GM21360 (cell line): ENCODE results near the gene PIKFYVE.
"Not testable (repeated sequence)": the region's sequence is repeated elsewhere in the genome, so short reads cannot be mapped to it uniquely, and the experiment has no call there.

Experiments used
- ATAC-seq: cut with Tn5 transposase; IDR thresholded peaks from one replicate; pipeline ENCODE4 v1.9.1; 2021; ENCODE audit warnings: mild to moderate bottlenecking, moderate library complexity; ENCODE audit not compliant: unreplicated experiment

The PIKFYVE gene

DNA sequence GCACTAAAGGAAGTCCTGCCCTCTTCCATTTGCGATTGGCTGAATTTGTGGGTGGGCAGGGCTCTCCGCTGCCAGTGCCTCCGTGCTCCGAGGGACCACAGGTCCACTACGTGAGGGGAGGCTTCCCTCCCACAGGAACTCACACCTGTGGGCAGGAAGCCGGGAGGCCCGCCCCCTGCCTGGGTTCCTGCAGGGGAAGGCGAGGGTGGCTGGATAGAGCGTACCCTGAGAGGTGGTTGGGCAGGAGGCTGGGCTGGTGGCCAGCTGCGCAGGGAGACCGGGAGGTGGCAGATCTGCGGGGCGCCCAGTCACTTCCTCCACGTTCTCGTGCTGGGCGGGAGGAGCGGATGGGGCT, 93.6 kb downstream of the PIKFYVE start:
- no peak for ATAC-seq

DNA sequence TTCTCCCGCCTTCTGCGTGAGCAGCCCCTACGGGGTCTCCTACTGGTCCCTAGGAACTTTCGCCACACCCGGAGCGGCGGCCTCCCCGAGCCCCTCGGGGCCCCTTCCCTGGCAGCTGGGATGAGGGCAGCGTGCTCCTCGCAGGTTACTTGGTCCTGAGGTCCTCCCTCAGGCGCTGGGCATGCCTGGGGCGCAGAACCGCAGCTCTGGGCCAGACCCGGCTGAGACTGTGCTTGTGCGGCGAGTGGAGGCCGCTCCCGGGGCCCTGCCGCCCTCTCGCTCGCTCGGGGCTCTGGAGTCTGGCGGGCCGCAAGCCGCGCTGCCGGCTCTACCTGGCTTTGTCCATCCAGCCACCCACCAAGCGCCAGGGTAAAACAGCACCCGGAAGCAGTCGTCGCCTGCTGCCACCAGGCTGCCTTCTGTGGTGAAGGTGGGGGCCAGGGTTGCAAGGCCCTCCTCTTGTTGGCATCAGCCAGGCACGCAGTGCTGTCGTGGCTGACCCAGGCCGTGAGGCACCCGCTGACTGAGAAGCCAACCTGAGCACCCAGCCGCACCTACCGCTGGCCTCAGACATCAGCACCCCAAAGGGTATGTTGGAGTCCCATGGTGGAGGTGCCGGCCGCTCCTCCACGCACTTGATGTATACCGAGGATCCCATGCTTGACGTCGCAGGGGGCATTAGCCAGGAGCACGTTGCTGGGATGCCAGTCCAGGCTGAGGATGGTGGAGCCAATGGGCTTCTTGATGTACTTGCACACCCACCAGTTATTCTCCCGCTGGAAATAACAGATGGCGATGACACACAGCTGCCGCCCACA, 94.4 kb downstream of the PIKFYVE start:
- ATAC-seq: no peak

DNA sequence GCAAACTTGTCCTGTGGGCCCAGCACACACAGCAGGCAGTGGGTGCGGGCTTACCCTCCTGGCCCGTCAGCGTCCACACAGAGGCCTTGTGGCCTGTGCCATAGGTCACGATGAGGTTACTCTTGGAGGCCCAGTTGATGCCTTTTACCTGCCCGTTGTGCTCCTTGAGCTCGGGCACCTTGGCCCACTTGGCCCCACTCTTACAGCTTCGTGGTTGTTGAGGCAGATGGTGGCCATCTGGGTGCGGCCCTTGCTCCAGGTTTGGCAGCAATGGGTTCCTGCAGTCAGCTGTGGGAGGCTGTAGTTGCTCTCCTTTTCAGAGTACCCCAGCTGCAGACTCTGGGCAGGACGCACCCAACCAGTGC, 95.0 kb downstream of the PIKFYVE start:
- ATAC-seq: no peak

DNA sequence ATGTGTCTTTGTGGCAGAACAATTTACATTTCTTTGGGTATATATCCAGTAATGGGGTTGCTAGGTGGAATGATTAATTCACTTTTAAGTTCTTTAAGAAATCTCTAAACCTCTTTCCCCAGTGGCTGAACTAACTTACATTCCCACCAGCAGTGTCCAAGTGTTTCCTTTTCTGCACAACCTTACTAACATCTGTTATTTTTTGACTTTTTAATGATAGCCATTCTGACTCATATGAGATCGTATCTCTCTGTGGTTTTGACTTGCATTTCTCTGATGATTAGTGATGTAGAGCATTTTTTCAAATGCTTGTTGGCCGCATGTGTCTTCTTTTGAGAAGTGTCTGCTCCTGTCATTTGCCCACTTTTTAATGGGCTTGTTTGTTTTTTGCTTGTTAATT, 97.4 kb downstream of the PIKFYVE start:
- ATAC-seq: peak; percentile 62

DNA sequence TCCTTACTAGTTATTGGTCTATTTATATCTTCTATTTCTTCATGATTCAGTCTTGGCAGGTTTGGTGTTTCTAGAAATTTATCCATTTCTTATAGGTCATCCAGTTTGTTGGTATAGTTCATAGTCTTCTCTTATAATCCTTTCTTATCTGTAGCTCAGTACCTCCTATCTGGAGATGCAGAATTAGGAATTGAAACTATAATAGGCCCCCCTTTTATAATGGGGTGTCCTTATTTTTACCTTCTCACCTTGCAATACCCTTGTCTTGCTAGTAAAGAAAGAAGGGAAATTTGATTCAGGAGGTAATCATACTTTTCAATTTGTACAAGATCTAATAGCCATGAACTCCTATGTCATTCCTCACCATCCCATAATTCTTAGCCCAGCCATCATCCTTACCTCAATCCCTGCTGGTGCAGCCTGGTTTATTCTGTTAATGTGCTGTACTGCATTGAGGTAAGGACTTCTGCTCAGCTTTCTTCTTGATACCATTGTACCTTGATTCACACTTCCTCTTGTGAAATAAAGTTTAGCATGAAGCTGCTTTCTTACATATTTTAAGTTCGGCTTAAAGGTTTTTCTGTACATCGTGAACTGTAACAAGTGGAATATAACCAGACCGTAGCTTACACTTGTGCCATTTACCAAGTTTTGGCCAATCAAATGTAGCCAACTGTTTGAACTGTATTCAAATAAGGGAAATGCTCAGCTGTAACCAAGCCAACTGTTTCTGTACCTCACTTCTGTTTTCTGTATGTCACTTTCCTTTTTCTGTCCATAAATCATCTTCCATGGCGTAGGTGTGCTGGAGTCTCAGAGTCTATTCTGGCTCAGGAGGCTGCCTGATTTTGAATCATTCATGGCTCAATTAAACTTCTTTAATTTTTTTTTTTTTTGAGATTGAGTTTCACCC, 100.4 kb downstream of the PIKFYVE start:
- ATAC-seq: peak; percentile 70

DNA sequence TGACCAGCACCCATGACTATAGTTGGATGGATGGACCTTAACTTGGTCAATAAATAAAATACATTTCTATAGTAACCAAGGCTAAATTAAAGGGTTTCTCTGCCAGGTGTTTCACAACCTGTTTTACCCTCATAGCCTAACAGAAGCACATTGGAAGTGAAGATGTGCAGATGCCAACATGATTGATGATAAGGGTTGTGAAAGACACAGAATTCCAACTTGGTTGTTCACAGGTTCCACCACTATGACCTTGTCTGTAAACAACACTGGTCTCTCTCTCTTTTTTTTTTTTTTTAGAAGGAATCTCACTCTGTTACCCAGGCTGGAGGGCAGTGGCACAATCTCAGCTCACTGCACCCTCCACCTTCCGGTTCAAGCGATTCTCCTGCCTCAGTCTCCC, 103.0 kb downstream of the PIKFYVE start:
- no peak for ATAC-seq

DNA sequence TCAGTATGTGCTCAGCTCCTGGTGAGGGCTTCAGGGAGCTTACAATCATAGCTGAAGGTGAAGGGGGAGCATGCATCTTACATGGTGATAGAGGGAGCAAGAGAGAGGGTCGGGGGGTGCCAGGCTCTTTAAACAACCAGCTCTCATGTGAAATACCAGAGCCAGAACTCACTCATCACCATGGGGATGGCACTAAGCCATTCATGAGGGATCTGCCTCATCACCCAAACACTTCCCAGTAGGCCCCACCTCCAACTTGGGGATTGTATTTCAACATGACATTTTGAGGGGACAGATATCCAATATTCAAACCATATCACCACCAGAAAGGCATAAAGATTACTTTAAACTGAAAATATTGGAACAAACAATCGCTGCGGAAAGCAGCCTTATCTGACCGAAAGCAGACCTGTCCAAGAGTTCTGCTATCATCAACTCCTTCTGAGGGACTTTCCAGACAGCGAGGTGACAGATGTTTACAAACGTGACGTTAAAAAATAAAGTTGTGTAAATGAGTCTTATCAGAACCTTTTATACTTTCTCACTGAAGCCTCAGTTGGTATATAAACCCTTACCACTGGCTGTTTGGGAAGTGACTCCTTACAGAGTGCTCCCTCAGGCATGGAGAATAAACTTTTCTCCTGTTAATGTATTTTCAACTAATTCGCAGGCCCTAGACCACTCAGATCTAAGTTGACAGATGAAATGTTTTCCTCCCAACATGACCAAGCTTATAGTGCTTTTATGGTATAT, 105.0 kb downstream of the PIKFYVE start:
- ATAC-seq: no peak

DNA sequence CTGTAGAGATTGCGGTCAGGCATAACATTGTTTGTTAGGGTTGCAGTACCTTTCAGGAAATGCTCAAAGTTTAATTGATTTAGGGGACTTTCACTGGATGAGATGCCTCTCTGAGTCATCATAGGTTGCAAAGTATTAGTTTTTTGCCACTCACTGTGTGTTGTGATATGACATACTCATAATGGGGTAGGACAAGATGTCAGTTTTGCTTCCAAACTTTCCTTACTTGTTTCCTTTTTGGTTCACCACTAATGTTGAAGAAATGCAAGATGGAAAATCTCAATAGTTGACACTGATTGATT, 105.5 kb downstream of the PIKFYVE start:
- ATAC-seq: no peak

DNA sequence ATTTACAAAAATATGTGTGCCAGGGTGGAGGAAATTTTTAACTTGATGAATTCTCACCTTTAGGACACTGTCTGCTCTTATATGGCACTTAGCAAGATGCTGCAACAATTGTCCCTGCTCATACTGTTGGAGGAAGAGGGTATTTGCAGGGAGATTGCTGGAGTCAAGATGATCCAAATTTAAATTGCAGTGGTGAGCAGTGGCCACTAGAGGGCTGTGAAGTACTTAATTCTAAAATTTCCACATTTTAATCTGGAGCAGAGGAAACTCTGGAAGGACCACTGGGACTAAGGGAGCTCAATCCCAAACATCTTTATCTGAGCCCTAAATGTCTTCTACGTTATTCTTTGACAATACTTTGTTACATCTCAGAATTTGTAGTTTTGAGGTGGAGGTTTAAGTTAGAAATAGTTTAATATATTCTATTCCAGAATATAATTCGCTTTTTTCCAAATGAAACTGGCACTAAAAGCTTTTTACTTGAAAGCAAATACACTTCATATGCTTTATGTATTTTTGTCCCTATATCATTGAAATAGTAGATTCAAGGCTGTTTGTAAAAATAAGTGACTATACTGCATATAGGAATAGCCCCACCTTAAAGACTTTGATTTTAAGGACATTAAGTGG, 107.5 kb downstream of the PIKFYVE start:
- peak; percentile 58 for ATAC-seq

DNA sequence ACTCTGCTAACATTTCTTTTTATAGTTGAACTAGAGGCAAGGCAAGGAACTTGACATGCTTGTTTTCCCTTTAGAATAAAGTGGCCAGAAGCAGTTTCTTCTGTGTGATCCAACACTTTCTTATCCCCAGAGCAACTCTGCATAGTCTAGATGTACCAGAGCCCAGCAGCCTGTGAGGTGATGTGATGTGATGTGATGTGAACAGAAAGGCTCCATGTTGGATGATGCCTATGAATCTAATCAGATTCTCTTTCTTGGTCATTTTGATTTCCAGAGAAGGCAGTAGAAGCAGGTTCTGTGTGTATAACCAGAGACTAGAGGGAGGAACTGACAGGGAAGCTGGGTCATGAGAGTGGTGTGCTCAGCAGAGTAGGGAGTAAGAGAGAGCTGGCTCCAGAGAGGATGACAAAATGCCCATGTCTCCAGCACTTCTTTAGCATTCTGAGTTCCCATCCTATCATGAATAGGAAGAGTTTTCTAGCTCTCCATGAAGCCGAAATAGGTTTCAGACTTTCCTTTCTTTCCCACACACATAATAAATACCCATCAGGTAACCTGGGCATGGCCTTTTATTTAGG, 109.5 kb downstream of the PIKFYVE start:
- no peak for ATAC-seq

GRCh38 chr2:208377344-208377860, 111.3 kb downstream of the PIKFYVE start:
- ATAC-seq: not testable (repeated sequence)

DNA sequence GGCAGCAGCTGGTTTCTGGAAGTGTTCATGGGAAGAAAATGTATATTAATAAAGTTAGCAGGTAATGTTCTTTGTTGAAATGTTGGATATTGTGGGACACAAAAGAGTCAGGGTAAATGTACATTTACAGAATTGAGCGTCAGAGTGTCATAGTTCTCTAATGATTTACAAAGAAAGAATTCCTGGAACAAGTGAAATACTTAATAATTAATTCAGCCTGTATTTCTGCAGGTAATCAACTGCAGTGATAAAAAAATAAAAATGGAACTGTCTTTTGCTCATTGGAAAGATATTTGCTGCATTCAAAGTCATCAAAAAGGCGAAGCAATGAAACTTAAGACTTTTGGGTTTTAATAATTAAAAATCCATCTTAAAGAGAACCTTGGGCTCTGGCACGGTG, 113.1 kb downstream of the PIKFYVE start:
- no peak for ATAC-seq

- no peak for ATAC-seq
Measured at GRCh38 chr2:208384637-208385036, 118.6 kb downstream of the PIKFYVE start.

- ATAC-seq: no peak
Measured at GRCh38 chr2:208386541-208386940, 120.5 kb downstream of the PIKFYVE start.

DNA sequence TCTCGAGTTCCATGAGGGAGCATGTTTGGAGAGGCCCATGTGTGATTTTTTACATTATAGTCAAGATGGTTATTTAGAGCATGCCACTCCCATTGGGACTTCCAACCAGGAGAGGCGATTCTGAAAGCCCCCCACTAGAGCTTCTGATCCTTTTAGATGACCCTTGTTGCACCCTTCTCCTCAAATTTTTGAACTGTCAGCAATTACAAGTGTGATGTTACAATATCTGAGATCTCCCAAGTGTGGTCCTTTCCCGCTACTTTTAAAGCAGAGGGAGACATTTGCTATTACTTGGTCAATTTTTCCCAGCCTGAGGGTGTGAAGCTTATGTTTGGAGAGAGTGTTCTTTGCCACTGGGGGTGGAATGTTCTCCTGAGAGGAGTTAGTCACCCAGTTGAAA, 123.9 kb downstream of the PIKFYVE start:
- no peak for ATAC-seq

GRCh38 chr2:208392300-208392699, 126.2 kb downstream of the PIKFYVE start:
- no peak for ATAC-seq

GRCh38 chr2:208396796-208397195, 130.7 kb downstream of the PIKFYVE start:
- ATAC-seq: not testable (repeated sequence)

DNA sequence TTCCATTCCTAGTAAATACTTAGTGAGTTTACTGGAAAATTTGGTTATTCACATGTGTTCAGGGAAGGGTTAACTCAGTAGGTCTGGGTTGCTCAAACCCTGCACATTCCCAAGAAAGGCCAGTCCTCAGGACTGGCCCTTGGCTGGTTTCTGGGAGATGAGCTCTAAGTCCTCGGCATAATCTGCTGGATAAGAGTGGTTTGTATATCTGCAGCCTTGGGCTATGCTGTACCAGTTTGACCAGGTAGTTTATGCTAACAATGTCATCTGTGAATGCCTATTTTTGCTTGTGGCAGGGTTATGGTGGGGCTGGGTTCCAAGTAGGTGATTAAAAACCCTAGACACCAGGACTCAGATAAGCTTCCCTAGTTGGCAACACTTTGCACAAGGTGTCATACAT, 133.1 kb downstream of the PIKFYVE start:
- ATAC-seq: no peak

DNA sequence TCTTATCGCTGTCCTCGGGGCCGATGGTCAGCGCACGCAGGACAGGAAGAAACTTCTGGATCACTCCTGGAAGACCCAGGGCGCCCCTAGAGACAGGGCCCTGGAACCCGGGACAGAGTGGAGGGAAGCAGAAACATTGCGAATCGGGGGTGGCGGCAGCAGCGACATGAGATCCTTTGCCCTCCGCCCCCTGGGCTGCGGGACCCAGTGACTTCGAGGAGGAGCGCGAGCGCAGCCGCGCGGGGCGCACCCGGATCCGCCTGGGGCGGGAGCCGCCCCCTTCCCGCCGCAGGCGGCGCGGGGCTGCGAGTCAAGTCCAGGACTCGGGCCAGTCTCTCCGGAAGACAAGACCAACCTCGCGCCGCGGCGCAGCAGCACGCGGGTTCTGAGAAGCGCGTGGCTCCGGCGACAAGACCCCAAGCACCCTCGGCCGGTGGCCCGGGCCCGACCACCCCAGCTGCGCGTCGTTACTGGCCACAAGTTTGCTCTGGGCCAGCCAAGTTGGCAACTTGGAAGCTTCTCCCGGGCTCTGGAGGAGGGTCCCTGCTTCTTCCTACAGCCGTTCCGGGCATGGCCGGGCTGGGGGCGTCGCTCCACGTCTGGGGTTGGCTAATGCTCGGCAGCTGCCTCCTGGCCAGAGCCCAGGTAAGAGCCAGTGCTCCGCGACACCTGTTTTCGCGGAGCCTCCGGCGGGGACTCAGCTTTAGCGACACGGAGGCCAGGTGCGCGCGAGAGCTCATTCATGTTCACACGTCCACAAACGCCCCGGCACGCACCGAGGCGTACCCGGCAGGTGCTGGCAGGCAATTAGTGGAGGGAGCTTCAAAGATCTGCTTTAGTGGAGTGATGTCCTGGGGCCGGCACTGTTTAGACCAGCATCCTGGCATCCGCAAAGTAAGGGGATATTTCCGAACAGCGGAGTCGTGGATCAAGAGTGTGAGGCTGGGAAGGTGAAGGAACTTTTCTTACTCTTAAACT, 140.7 kb downstream of the PIKFYVE start, which contains the start of gene PTH2R:
Gene PTH2R, plus strand, starts transcription at position 319 of the 978 bp plus-strand sequence. Its CDS starts 252 bp downstream, at position 571.
- no peak for ATAC-seq
